B cell (primary cell): Measurements from ENCODE around the gene KRT33B. TPM values are rescaled to one million over a fixed set of nuclear protein-coding genes. Genes with fewer than 3 reads are reported as not detected.

Experiments used
- ATAC-seq: fragments of 200-7000 bp; cut with Tn5 transposase; one replicate; pipeline ENCODE4 v1.10.0; 2021; ENCODE audit warnings: low read depth, mild to moderate bottlenecking, moderate number of reproducible peaks, moderate library complexity
- CTCF ChIA-PET: fragments of 350-600 bp; sonication (Branson Sonifier 250); formaldehyde crosslinking; loops from one replicate; lab custom pipeline; 2021; ENCODE audit warnings: antibody characterized with exemption, inconsistent platforms; lab: Charles Lee
- POLR2A ChIA-PET: fragments of 350-600 bp; sonication (Branson Sonifier 250); formaldehyde crosslinking; loops from one replicate; lab custom pipeline; 2021; ENCODE audit warnings: antibody characterized with exemption; lab: Charles Lee
- DNase-seq: peaks from one replicate; pipeline ENCODE4 v3.0.0; 2013
- H2AFZ ChIP-seq: 2 replicates; pipeline ENCODE4 v1.6.1; 2012; ENCODE audit warnings: mild to moderate bottlenecking, low read depth, low read length; ENCODE audit not compliant: insufficient read depth, poor library complexity, severe bottlenecking
- H3K27ac ChIP-seq, 2 donors: 1 replicate in 1 of 2; 2 replicates in 1 of 2; pipeline ENCODE4 v1.5.1; 2012 to 2013; ENCODE audit warnings: low read length in 2 of 2, mild to moderate bottlenecking in 2 of 2, moderate library complexity in 1 of 2
- H3K27me3 ChIP-seq, 4 experiments: fragments of 200-600 bp in 1 of 4; sonication (generic) in 1 of 4; replicated peaks in 1 of 4; 1 replicate in 2 of 4; 2 replicates in 2 of 4; pipeline versions ENCODE4 v1.6.1 to v1.7.0; 2013 to 2016; ENCODE audit warnings: low read length in 3 of 4, mild to moderate bottlenecking in 2 of 4, mixed read lengths in 1 of 4, moderate library complexity in 1 of 4; ENCODE audit not compliant: insufficient read depth in 4 of 4, control insufficient read depth in 3 of 4; ENCODE audit errors: control extremely low read depth in 1 of 4
- H3K36me3 ChIP-seq, 2 experiments: replicated peaks in 1 of 2; 1 replicate in 1 of 2; 2 replicates in 1 of 2; pipeline versions ENCODE4 v1.6.1 to v1.7.1; 2013; ENCODE audit warnings: low read length in 1 of 2; ENCODE audit not compliant: insufficient read depth in 2 of 2, control insufficient read depth in 1 of 2; ENCODE audit errors: control extremely low read depth in 1 of 2, extremely low read depth in 1 of 2
- H3K4me1 ChIP-seq, 2 donors: fragments of 200-600 bp in 1 of 2; sonication (generic) in 1 of 2; 1 replicate in 1 of 2; 2 replicates in 1 of 2; pipeline versions ENCODE4 v1.5.1 to v1.6.1; 2013 to 2017; ENCODE audit warnings: low read length in 2 of 2; ENCODE audit not compliant: control insufficient read depth in 2 of 2, insufficient read depth in 2 of 2
- H3K4me2 ChIP-seq: replicated peaks from 2 replicates; pipeline ENCODE3; 2012; ENCODE audit warnings: mild to moderate bottlenecking, low read depth, low read length; ENCODE audit not compliant: poor library complexity, severe bottlenecking
- H3K4me3 ChIP-seq, 5 experiments: fragments of 200-600 bp in 1 of 5; sonication (generic) in 1 of 5; 1 replicate in 3 of 5; 2 replicates in 2 of 5; pipeline versions ENCODE4 v1.5.1 to v1.7.0; 2011 to 2016; ENCODE audit warnings: low read length in 4 of 5, mild to moderate bottlenecking in 4 of 5, low read depth in 2 of 5, control low read depth in 1 of 5, moderate library complexity in 1 of 5; ENCODE audit not compliant: insufficient read depth in 1 of 5; ENCODE audit errors: control extremely low read depth in 1 of 5, extremely low read depth in 1 of 5
- H3K79me2 ChIP-seq: fragments of 200-600 bp; sonication (generic); one replicate; pipeline ENCODE4 v1.6.0; 2016; ENCODE audit warnings: low read length; ENCODE audit not compliant: control insufficient read depth, insufficient read depth
- H3K9ac ChIP-seq: fragments of 200-600 bp; sonication (generic); 2 replicates; pipeline ENCODE4 v1.6.1; 2017; ENCODE audit warnings: mild to moderate bottlenecking, low read length, moderate library complexity
- H3K9me3 ChIP-seq, 3 donors: one replicate each; pipeline versions ENCODE4 v1.6.1 to v1.7.1; 2013; ENCODE audit warnings: low read length in 2 of 3; ENCODE audit not compliant: control insufficient read depth in 2 of 3, insufficient read depth in 1 of 3; ENCODE audit errors: control extremely low read depth in 1 of 3
- H4K20me1 ChIP-seq: 2 replicates; pipeline ENCODE4 v1.6.0; 2012; ENCODE audit warnings: mild to moderate bottlenecking, low read length; ENCODE audit not compliant: insufficient read depth, control insufficient read depth, poor library complexity, severe bottlenecking
- H3K27ac Mint-ChIP-seq: one replicate; pipeline ENCODE4 v1.8.0; 2021; ENCODE audit warnings: mixed read lengths
- H3K27me3 Mint-ChIP-seq: one replicate; pipeline ENCODE4 v1.8.0; 2021; ENCODE audit warnings: mixed read lengths
- H3K4me1 Mint-ChIP-seq: one replicate; pipeline ENCODE4 v1.8.0; 2021; ENCODE audit warnings: mixed read lengths
- H3K4me3 Mint-ChIP-seq: one replicate; pipeline ENCODE4 v1.8.0; 2021; ENCODE audit warnings: mixed read lengths
- H3K9me3 Mint-ChIP-seq: one replicate; pipeline ENCODE4 v1.8.0; 2022; ENCODE audit warnings: mixed read lengths; ENCODE audit not compliant: insufficient read depth
- EZH2 ChIP-seq: IDR thresholded peaks from 2 replicates; pipeline ENCODE4 v1.6.1; 2012; ENCODE audit warnings: borderline replicate concordance, low read depth, mild to moderate bottlenecking, moderate library complexity, low read length; ENCODE audit not compliant: insufficient read depth, poor library complexity, severe bottlenecking
- WGBS: methylation state at CpG from one replicate; pipeline ENCODE4 v1.1.5; 2013; ENCODE audit warnings: missing lambda C conversion rate; ENCODE audit not compliant: insufficient coverage; 5-methylcytosine and 5-hydroxymethylcytosine counted together
- intact Hi-C: fragments of 100-400 bp; cut with micrococcal nuclease; formaldehyde crosslinking; loops from one replicate; pipeline ENCODE4 v1.10.0; 2022
- polyA plus RNA-seq: library from polyadenylated mRNA; depleted of rRNA; stranded (reverse); fragments of >200 nt; gene quantifications from 2 replicates; pipeline ENCODE4 v1.2.3, GENCODE V29; 2012
- total RNA-seq, 2 donors: library from RNA; stranded (reverse); fragments of 120-200 nt in 1 of 2; gene quantifications; 1 replicate in 1 of 2; 2 replicates in 1 of 2; pipeline versions ENCODE4 v1.2.3 to v1.2.4, GENCODE V29; 2013 to 2022
- TF ChIP-seq, protein P1 (sequence below): fragments of 200-600 bp; IDR thresholded peaks from one replicate; pipeline ENCODE4 v1.8.0; 2022; ENCODE audit warnings: antibody characterized with exemption, mild to moderate bottlenecking

Gene KRT33B
- total and polyA plus RNA-seq, 2 donors (not counting 1 experiment from before 2014, with no cell fraction given): not detected

DNA sequence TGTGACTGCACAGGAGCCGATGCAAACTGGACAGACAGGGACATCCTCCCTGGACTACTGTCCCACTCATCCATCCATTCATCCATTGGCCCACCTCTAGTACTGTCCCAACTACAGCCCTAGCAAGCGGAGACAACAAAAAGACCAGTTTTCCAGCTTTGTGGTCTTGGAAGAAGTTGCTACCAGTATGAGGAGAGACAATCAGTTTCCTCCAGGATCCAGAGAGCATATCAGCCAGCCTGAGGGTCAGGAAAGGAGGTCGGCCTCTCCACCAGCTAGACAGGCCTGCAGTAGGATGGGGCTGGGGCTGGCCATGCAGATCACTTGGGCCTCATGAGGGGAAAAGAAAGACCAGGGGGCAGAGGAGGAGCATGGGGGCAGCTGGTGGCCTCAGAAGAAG, 35.8 kb downstream of the KRT33B start:
- peaks cover 6% of the 10 kb centered on the region for H3K4me1 Mint-ChIP-seq

DNA sequence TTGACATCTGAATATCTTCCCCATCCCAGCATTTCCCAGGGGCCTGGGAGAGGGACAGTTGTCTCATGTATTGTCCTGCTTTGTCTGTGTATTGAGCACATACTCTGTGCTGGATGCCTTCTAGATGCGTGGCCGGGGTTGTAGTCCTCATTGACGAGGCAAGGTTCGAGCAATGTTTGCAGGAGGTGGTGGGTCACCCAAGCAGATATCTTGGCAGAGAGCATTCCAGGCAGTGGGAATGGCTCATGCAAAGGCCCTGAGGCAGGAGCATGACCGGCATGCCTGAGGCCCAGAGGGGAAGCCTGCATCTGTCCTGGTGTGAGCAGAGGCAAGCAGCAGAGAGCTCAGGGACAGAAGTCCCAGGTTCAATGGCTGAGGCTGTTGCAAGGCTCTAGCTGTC, 36.5 kb downstream of the KRT33B start:
- Histone ChIP-seq H3K27ac (no peak overlapping the region), H4K20me1 (no peaks in the 10 kb centered on the region), H3K36me3 (no peaks in the 10 kb centered on the region), H2AFZ (no peak overlapping the region), H3K4me2 (no peak overlapping the region), H3K9me3 (no peaks in the 10 kb centered on the region), H3K4me3 (no peak overlapping the region), H3K27me3 (peaks cover 0 to 15% (median 1%) of the 10 kb centered on the region in 4 experiments), H3K79me2 (no peaks in the 10 kb centered on the region), H3K4me1 (peaks cover 0 to 3% of the 10 kb centered on the region in 2 donors), H3K9ac (no peak overlapping the region)
- DNase-seq (no peak), ATAC-seq (no peak)
- Mint-ChIP-seq H3K4me1 (peaks cover 6% of the 10 kb centered on the region), H3K27ac (no peak overlapping the region), H3K4me3 (no peak overlapping the region), H3K9me3 (no peaks in the 10 kb centered on the region), H3K27me3 (peaks cover 17% of the 10 kb centered on the region)
- intact Hi-C loops: no loop called here
- TF ChIP-seq, protein P1, sequence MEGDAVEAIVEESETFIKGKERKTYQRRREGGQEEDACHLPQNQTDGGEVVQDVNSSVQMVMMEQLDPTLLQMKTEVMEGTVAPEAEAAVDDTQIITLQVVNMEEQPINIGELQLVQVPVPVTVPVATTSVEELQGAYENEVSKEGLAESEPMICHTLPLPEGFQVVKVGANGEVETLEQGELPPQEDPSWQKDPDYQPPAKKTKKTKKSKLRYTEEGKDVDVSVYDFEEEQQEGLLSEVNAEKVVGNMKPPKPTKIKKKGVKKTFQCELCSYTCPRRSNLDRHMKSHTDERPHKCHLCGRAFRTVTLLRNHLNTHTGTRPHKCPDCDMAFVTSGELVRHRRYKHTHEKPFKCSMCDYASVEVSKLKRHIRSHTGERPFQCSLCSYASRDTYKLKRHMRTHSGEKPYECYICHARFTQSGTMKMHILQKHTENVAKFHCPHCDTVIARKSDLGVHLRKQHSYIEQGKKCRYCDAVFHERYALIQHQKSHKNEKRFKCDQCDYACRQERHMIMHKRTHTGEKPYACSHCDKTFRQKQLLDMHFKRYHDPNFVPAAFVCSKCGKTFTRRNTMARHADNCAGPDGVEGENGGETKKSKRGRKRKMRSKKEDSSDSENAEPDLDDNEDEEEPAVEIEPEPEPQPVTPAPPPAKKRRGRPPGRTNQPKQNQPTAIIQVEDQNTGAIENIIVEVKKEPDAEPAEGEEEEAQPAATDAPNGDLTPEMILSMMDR: no peak
- no peak for TF ChIP-seq EZH2
- WGBS: 96% methylated on average over 5 of the region's 5 CpGs
- POLR2A ChIA-PET: no interaction called here
- CTCF ChIA-PET: no interaction called here

More for the DNA sequence above, 35.8 kb downstream of the KRT33B start:
- Histone ChIP-seq H3K9me3 (no peaks in the 10 kb centered on the region), H3K4me3 (no peak overlapping the region), H3K4me2 (no peak overlapping the region), H3K9ac (no peak overlapping the region), H3K27me3 (peaks cover 0 to 11% (median 1%) of the 10 kb centered on the region in 4 experiments), H3K4me1 (peaks cover 0 to 3% of the 10 kb centered on the region in 2 donors), H3K27ac (no peak overlapping the region), H3K79me2 (no peaks in the 10 kb centered on the region), H2AFZ (no peak overlapping the region), H4K20me1 (no peaks in the 10 kb centered on the region), H3K36me3 (no peaks in the 10 kb centered on the region)
- H3K9me3 Mint-ChIP-seq: no peaks in the 10 kb centered on the region
- POLR2A ChIA-PET: no interaction called here
- H3K27ac Mint-ChIP-seq: no peak overlapping the region
- intact Hi-C loops: no loop called here
- TF ChIP-seq EZH2: no peak
- TF ChIP-seq, protein P1: no peak
- WGBS: 100% methylated on average over 1 of the region's 3 CpGs
- CTCF ChIA-PET: interaction anchor here (0.8 kb wide), 1 partner anchor 937 kb away, joined by 3 read pairs; no protein-coding TSS in a partner anchor
- peaks cover 17% of the 10 kb centered on the region for H3K27me3 Mint-ChIP-seq
- H3K4me3 Mint-ChIP-seq: no peak overlapping the region
- no peak for ATAC-seq
- DNase-seq: no peak
